GM12878 (cell line): ENCODE measurements around the gene NIBAN1. TPM values are rescaled to one million over a fixed set of nuclear protein-coding genes. Genes with fewer than 3 reads are reported as not detected.
"Not testable (repeated sequence)": the region's sequence is repeated elsewhere in the genome, so short reads cannot be mapped to it uniquely, and the experiment has no call there.

Source experiments
- ATAC-seq: fragments of 200-7000 bp; cut with Tn5 transposase; 3 replicates; pipeline ENCODE4 v1.9.1; 2020; ENCODE audit warnings: mild to moderate bottlenecking, moderate library complexity
- BruUV-seq: library from RNA; stranded (reverse); fragments of 400-500 nt; replicated peaks from 2 replicates; lab custom pipeline; 2021; lab: Mats Ljungman, UMichigan
- CTCF ChIA-PET: fragments of 300-600 bp; sonication (Branson Sonifier 250); formaldehyde crosslinking; extraction: SDS; loops from one replicate; lab custom pipeline; 2021; ENCODE audit warnings: inconsistent platforms; lab: Yijun Ruan, JAX
- POLR2A ChIA-PET: fragments of 350-600 bp; formaldehyde crosslinking; extraction: SDS; loops from one replicate; lab custom pipeline; 2021; ENCODE audit warnings: inconsistent platforms; lab: Charles Lee
- RAD21 ChIA-PET: fragments of 300-600 bp; sonication (Branson Sonifier 250); formaldehyde crosslinking; loops from one replicate; lab custom pipeline; 2023; ENCODE audit warnings: antibody characterized with exemption; ENCODE audit not compliant: unreplicated experiment; lab: Charles Lee
- SMC1A ChIA-PET: fragments of 300-600 bp; sonication (Branson Sonifier 250); formaldehyde crosslinking; loops from one replicate; lab custom pipeline; 2023; ENCODE audit not compliant: unreplicated experiment, uncharacterized antibody; lab: Charles Lee
- DNase-seq: peaks from one replicate; pipeline ENCODE4 v3.0.0-alpha.2; 2011; ENCODE audit warnings: low read depth, low spot score
- FAIRE-seq: peaks from 3 replicates; lab custom pipeline; 2011; peaks lifted over from hg19 to GRCh38; lab: Jason Lieb, UNC
- H2AFZ ChIP-seq: 2 replicates; pipeline ENCODE4 v1.6.0; 2011; ENCODE audit warnings: low read depth, low read length, control low read depth; ENCODE audit not compliant: control insufficient read depth
- H3K27ac ChIP-seq: 2 replicates; pipeline ENCODE4 v1.5.1; 2011; ENCODE audit warnings: control low read depth; ENCODE audit not compliant: control insufficient read depth, insufficient read depth
- H3K27me3 ChIP-seq, 2 experiments: replicated peaks in 1 of 2; 2 replicates each; pipeline versions ENCODE4 v1.6.0 to v1.6.1; 2011; ENCODE audit warnings: low read length in 1 of 2; ENCODE audit not compliant: control insufficient read depth in 2 of 2, insufficient read depth in 2 of 2
- H3K36me3 ChIP-seq, 2 experiments: 2 replicates each; pipeline ENCODE4 v1.5.1; 2011; ENCODE audit warnings: low read length in 1 of 2; ENCODE audit not compliant: control insufficient read depth in 2 of 2, insufficient read depth in 2 of 2
- H3K4me1 ChIP-seq: 2 replicates; pipeline ENCODE4 v1.6.1; 2011; ENCODE audit warnings: mild to moderate bottlenecking, low read length, moderate library complexity, mixed read lengths; ENCODE audit not compliant: control insufficient read depth, insufficient read depth
- H3K4me2 ChIP-seq: 2 replicates; pipeline ENCODE4 v1.6.0; 2011; ENCODE audit warnings: control low read depth; ENCODE audit not compliant: control insufficient read depth, insufficient read depth
- H3K4me3 ChIP-seq: fragments of 200-600 bp; sonication (generic); 2 replicates; pipeline ENCODE4 v1.5.1; 2016
- H3K79me2 ChIP-seq: 2 replicates; pipeline ENCODE4 v1.6.0; 2011; ENCODE audit warnings: low read length; ENCODE audit not compliant: control insufficient read depth, insufficient read depth
- H3K9ac ChIP-seq: 2 replicates; pipeline ENCODE4 v1.8.0; 2011; ENCODE audit warnings: low read length, control low read depth, mixed read lengths; ENCODE audit not compliant: control insufficient read depth, insufficient read depth
- H3K9me3 ChIP-seq: replicated peaks from 3 replicates; pipeline ENCODE4 v1.5.1; 2011; ENCODE audit warnings: mild to moderate bottlenecking, low read length; ENCODE audit not compliant: control insufficient read depth, insufficient read depth
- H4K20me1 ChIP-seq: 2 replicates; pipeline ENCODE4 v1.6.0; 2011; ENCODE audit not compliant: control insufficient read depth, insufficient read depth
- ZZZ3 ChIP-seq: IDR thresholded peaks from 2 replicates; pipeline ENCODE4 v1.6.1; 2011; ENCODE audit warnings: low read depth; ENCODE audit not compliant: control insufficient read depth, insufficient read length
- WGBS: methylation state at CpG from one replicate; pipeline ENCODE4 v1.1.6; 2016; ENCODE audit warnings: low lambda C conversion rate; ENCODE audit not compliant: insufficient replicate concordance, insufficient coverage; ENCODE audit errors: missing lambda C conversion rate; 5-methylcytosine and 5-hydroxymethylcytosine counted together
- in situ Hi-C: fragments of 300-500 bp; cut with MboI; formaldehyde crosslinking; loops from 9 replicates; pipeline ENCODE4 v1.14.3; 2018; ENCODE audit warnings: mixed read lengths
- intact Hi-C: fragments of 100-400 bp; cut with micrococcal nuclease; formaldehyde crosslinking; loops from one replicate; pipeline ENCODE4 v1.14.2; 2022; ENCODE audit not compliant: unreplicated experiment
- polyA plus RNA-seq, 11 experiments: library from polyadenylated mRNA; depleted of rRNA in 4 of 11; unstranded in 6 of 11; stranded (reverse) in 5 of 11; fragments of >200 nt; fragmentation: Nextera tagmentation in 4 of 11; fragmentation: Illumina TruSeq in 1 of 11; extraction: Ambion mirVana in 4 of 11; extraction: Trizol in 1 of 11; gene quantifications; 1 replicate in 1 of 11; 2 replicates in 10 of 11; pipeline versions ENCODE4 v1.2.1 to v1.2.3, GENCODE V29; 2011 to 2016; ENCODE audit warnings: inconsistent platforms in 2 of 11, missing spikeins in 2 of 11, low read depth in 1 of 11
- total RNA-seq, 4 experiments: library from RNA; depleted of rRNA in 3 of 4; stranded (reverse); fragments of >200 nt in 3 of 4; fragmentation: Illumina TruSeq in 1 of 4; extraction: Trizol in 1 of 4; gene quantifications; 2 replicates each; pipeline versions ENCODE4 v1.2.1 to v1.2.3, GENCODE V29; 2013 to 2021
- TF ChIP-seq, protein P1 (sequence below), 3 experiments: IDR thresholded peaks in 2 of 3; conservative IDR thresholded peaks in 1 of 3; 2 replicates each; pipeline ENCODE4 v1.5.1; 2011; ENCODE audit warnings: low read depth in 3 of 3, low read length in 3 of 3, mild to moderate bottlenecking in 3 of 3, control low read depth in 2 of 3, moderate library complexity in 2 of 3, inconsistent platforms in 1 of 3, mixed read lengths in 1 of 3; ENCODE audit not compliant: control insufficient read depth in 2 of 3, insufficient read depth in 1 of 3; ENCODE audit errors: extremely low read depth in 1 of 3

The NIBAN1 gene
- total and polyA plus RNA-seq, 10 of the 15 experiments (the other 5 are each of a cell fraction or from before 2014, with no cell fraction given) = 11.2 to 67.8 (median 44.3) TPM

DNA sequence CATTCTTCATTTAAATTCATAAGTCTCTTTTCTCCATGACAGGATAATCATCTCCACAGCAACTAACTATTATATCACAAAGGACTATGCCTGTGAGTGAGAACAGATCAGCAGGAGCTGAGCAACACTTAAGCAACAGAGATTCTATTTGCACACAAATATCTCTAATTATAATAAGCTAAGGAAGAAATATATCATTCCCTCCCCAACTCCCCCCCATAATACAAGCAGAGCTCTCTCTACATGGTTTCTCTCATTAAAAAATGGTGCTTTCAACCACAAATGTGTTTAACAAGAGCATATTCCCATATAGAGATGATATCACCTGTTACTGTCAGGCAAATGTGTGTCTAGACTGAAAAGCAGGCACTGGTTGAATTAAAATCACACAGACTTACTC, 34.5 kb upstream of the NIBAN1 start (continued):
- TF ChIP-seq ZZZ3 = no peak
- TF ChIP-seq, protein P1, sequence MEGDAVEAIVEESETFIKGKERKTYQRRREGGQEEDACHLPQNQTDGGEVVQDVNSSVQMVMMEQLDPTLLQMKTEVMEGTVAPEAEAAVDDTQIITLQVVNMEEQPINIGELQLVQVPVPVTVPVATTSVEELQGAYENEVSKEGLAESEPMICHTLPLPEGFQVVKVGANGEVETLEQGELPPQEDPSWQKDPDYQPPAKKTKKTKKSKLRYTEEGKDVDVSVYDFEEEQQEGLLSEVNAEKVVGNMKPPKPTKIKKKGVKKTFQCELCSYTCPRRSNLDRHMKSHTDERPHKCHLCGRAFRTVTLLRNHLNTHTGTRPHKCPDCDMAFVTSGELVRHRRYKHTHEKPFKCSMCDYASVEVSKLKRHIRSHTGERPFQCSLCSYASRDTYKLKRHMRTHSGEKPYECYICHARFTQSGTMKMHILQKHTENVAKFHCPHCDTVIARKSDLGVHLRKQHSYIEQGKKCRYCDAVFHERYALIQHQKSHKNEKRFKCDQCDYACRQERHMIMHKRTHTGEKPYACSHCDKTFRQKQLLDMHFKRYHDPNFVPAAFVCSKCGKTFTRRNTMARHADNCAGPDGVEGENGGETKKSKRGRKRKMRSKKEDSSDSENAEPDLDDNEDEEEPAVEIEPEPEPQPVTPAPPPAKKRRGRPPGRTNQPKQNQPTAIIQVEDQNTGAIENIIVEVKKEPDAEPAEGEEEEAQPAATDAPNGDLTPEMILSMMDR (IDR thresholded peaks at IDR 0.05 in 2 of 3, conservative IDR thresholded peaks at IDR 0.05 in 1 of 3; ENCODE audit: control insufficient read depth in 2 of 3, extremely low read depth in 1 of 3, insufficient read depth in 1 of 3, low read depth in 3 of 3, low read length in 3 of 3) = no peak

DNA sequence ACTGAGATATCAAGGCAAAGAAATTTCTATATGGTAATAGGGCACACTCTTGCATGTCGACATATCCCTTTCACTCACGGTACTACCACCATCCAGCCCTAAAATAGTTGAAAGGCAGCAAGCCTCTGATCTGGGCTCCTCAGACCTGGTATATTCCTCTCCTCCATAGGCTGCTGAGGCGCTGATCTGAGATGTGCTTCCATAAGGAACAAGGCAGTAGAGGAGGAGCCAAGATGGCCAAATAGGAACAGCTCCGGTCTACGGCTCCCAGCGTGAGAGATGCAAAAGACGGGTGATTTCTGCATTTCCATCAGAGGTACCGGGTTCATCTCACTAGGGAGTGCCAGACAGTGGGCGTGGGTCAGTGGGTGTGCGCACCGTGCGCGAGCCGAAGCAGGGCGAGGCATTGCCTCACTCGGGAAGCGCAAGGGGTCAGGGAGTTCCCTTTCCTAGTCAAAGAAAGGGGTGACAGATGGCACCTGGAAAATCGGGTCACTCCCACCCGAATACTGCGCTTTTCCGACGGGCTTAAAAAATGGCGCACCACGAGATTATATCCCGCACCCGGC, 27.1 kb upstream of the NIBAN1 start:
- H3K9me3 ChIP-seq, H2AFZ ChIP-seq, RAD21 ChIA-PET, ATAC-seq, FAIRE-seq, in situ Hi-C loops, H3K27me3 ChIP-seq, H3K27ac ChIP-seq, DNase-seq, H3K9ac ChIP-seq, SMC1A ChIA-PET, intact Hi-C loops, H3K4me1 ChIP-seq, H3K79me2 ChIP-seq, H3K4me3 ChIP-seq, H4K20me1 ChIP-seq, BruUV-seq, CTCF ChIA-PET, H3K36me3 ChIP-seq, POLR2A ChIA-PET, H3K4me2 ChIP-seq: not testable (repeated sequence)
- 76% methylated on average over 19 of the region's 26 CpGs for WGBS

DNA sequence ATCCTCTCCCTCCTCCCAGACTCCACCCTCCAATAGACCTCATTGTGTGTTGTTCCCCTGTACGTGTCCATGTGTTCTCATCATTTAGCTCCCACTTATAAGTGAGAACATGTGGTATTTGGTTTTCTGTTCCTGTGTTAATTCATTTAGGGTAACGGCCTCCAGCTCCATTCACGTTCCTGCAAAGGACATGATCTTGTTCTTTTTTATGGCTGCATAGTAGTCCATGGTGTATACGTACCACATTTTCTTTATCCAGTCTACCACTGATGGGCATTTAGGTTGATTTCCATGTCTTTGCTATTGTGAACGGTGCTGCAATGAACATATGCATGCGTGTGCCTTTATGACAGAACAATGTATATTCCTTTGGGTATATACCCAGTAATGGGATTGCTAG, 25.7 kb upstream of the NIBAN1 start:
- FAIRE-seq, H3K27ac ChIP-seq, H4K20me1 ChIP-seq, ATAC-seq, DNase-seq, SMC1A ChIA-PET, H2AFZ ChIP-seq, BruUV-seq, H3K4me3 ChIP-seq, RAD21 ChIA-PET, in situ Hi-C loops, H3K4me2 ChIP-seq, H3K4me1 ChIP-seq, H3K9me3 ChIP-seq, H3K27me3 ChIP-seq, POLR2A ChIA-PET, H3K79me2 ChIP-seq, H3K36me3 ChIP-seq, intact Hi-C loops, H3K9ac ChIP-seq: not testable (repeated sequence)
- CTCF ChIA-PET = interaction anchor here (0.6 to 2.3 kb wide), 2 partner anchors 17 to 718 kb away, joined by 3 to 5 read pairs; no protein-coding TSS in a partner anchor
- 67% methylated on average over 6 of the region's 6 CpGs for WGBS
